Choroid plexus epithelial cell (primary cell): ENCODE data around the gene CUL3.

ENCODE experiments used
- DNase-seq: peaks from one replicate; pipeline ENCODE4 v3.0.0-alpha.2; 2010; ENCODE audit warnings: low read depth
- H3K4me3 ChIP-seq: 2 replicates; pipeline ENCODE4 v1.5.1; 2011; ENCODE audit warnings: low read depth, mild to moderate bottlenecking, control low read depth, low read length, moderate library complexity
- TF ChIP-seq, protein P1 (sequence below): conservative IDR thresholded peaks from 2 replicates; pipeline ENCODE4 v1.5.1; 2011; ENCODE audit warnings: low read depth, mild to moderate bottlenecking, control low read depth, inconsistent platforms, low read length, moderate library complexity

The CUL3 gene

DNA sequence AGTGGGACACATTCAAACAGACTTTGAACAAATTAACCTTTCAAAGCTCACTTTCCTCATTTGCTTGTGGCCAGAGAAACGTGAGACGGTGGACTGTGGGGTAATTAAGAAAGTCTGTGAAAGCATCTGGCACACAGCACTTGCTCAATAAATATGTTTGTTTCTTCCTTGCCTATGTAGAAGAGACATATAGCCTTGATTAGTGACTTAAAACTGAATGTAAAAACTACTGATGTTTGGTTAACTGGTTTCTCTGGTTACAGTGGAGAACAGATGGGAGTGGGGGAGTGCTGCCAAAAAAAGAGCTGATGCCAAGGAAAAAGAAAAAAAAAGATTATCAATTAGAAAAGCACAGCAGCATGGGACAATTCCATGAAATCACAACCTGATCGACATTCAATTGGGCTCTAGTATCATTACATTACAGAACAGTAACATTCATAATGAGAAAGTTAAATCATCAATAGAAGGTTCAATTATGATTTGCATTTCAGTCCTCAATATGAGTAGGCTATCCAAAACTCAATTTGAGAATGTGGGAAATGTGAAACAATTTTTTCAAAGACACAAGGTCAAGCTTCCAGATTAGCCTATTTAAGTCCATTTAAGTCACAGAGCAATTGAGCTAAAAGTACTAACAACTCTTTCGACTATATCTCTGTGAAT, 14.7 kb downstream of the CUL3 start:
- peak; percentile 58 for DNase-seq
- no peak overlapping the region for H3K4me3 ChIP-seq
- TF ChIP-seq, protein P1, sequence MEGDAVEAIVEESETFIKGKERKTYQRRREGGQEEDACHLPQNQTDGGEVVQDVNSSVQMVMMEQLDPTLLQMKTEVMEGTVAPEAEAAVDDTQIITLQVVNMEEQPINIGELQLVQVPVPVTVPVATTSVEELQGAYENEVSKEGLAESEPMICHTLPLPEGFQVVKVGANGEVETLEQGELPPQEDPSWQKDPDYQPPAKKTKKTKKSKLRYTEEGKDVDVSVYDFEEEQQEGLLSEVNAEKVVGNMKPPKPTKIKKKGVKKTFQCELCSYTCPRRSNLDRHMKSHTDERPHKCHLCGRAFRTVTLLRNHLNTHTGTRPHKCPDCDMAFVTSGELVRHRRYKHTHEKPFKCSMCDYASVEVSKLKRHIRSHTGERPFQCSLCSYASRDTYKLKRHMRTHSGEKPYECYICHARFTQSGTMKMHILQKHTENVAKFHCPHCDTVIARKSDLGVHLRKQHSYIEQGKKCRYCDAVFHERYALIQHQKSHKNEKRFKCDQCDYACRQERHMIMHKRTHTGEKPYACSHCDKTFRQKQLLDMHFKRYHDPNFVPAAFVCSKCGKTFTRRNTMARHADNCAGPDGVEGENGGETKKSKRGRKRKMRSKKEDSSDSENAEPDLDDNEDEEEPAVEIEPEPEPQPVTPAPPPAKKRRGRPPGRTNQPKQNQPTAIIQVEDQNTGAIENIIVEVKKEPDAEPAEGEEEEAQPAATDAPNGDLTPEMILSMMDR = no peak

- H3K4me3 ChIP-seq = no peak overlapping the region
- peak; percentile 28 for DNase-seq
- TF ChIP-seq, protein P1 = no peak
Measured at GRCh38 chr2:224569654-224570053, 15.5 kb downstream of the CUL3 start.

GRCh38 chr2:224565452-224566035, 19.6 kb downstream of the CUL3 start:
- H3K4me3 ChIP-seq = no peak overlapping the region
- no peak for DNase-seq
- TF ChIP-seq, protein P1 = no peak

GRCh38 chr2:224563537-224563936, 21.6 kb downstream of the CUL3 start:
- no peak overlapping the region for H3K4me3 ChIP-seq
- TF ChIP-seq, protein P1 = no peak

GRCh38 chr2:224562831-224563230, 22.3 kb downstream of the CUL3 start:
- TF ChIP-seq, protein P1 = no peak
- no peak overlapping the region for H3K4me3 ChIP-seq
- DNase-seq = no peak

More at GRCh38 chr2:224563537-224563936, 21.6 kb downstream of the CUL3 start:
- DNase-seq = no peak

DNA sequence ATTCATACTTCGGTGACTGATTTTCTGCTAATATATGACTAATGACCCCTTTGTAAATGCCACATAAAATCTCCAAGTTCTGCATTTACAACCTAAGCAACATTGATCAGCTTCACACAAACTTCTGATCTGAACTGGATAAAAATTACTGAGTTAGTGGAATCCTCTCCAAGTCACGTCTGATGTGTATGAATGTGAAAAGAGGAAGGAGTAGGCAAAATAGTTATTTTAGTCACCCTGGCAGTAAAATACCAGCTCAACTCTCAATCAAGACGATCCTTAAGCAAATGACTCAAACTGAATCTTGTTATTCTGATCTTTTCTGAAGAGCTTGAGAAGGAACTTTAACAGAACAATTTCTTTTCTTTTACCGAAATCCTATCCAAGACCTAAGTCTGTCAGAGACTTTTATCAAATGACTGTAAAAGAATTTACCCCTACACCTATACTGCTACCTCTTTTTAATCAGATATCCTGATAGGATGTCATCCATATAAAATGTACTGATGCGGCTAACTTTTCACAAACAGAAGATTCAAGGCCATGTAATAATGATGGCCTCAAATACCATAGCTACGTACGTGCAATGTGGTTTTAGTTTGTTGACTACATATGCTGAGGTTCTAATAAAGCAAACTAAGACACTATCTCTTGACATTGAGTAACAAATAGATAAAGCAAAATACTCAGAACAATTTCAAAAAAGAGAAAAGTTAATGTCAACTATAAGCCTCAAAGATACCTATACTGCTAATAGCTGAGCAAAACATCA, 23.7 kb downstream of the CUL3 start:
- peak; percentile 33 for DNase-seq
- no peak overlapping the region for H3K4me3 ChIP-seq
- TF ChIP-seq, protein P1 = no peak
